HepG2 (cell line): Measurements from ENCODE around the gene OLFM1. TPM values are rescaled to one million over a fixed set of nuclear protein-coding genes. Genes with fewer than 3 reads are reported as not detected.

Experiments
- FOSL2 ChIP-seq: sonication (generic); formaldehyde crosslinking; IDR thresholded peaks from 2 replicates; pipeline ENCODE4 v1.4.0; 2020; ENCODE audit warnings: missing genetic modification reagents
- RORA ChIP-seq: sonication (generic); formaldehyde crosslinking; IDR thresholded peaks from 2 replicates; pipeline ENCODE4 v1.5.0; 2020; ENCODE audit warnings: mild to moderate bottlenecking, missing genetic modification reagents, moderate library complexity
- ZFP41 ChIP-seq: sonication (generic); formaldehyde crosslinking; IDR thresholded peaks from 2 replicates; pipeline ENCODE4 v1.4.0; 2020; ENCODE audit warnings: mild to moderate bottlenecking, missing genetic modification reagents, borderline replicate concordance
- ZFP90 ChIP-seq: sonication (generic); formaldehyde crosslinking; IDR thresholded peaks from 2 replicates; pipeline ENCODE4 v1.8.0; 2022; ENCODE audit warnings: missing genetic modification reagents, mild to moderate bottlenecking, inconsistent platforms, borderline replicate concordance
- ZNF12 ChIP-seq: sonication (generic); formaldehyde crosslinking; IDR thresholded peaks from 2 replicates; pipeline ENCODE4 v1.5.0; 2020; ENCODE audit warnings: missing genetic modification reagents
- ZNF264 ChIP-seq: sonication (generic); formaldehyde crosslinking; IDR thresholded peaks from 2 replicates; pipeline ENCODE4 v1.4.0; 2020; ENCODE audit warnings: missing genetic modification reagents
- ZNF879 ChIP-seq: sonication (generic); formaldehyde crosslinking; IDR thresholded peaks from 2 replicates; pipeline ENCODE4 v1.8.1; 2023; ENCODE audit warnings: missing genetic modification reagents
- polyA plus RNA-seq, 8 experiments: library from polyadenylated mRNA; depleted of rRNA in 3 of 8; stranded (reverse) in 7 of 8; unstranded in 1 of 8; fragments of >200 nt; fragmentation: Illumina TruSeq in 4 of 8; extraction: Trizol in 4 of 8; gene quantifications; 2 replicates each; pipeline versions ENCODE4 v1.2.1 to v1.2.3, GENCODE V29; 2011 to 2016; ENCODE audit warnings: low read depth in 4 of 8, missing spikeins in 1 of 8, mixed read lengths in 1 of 8; ENCODE audit not compliant: insufficient read depth in 1 of 8
- total RNA-seq, 5 experiments: library from RNA; depleted of rRNA; stranded (reverse); fragments of >200 nt; fragmentation: Illumina TruSeq; extraction: Trizol; gene quantifications; 2 replicates each; pipeline ENCODE4 v1.2.3, GENCODE V29; 2016; ENCODE audit warnings: low read depth in 1 of 5
- TF ChIP-seq, protein P1 (sequence below), 2 experiments: IDR thresholded peaks; 2 replicates each; pipeline ENCODE4 v1.6.1; 2011 to 2012; ENCODE audit warnings: low read length in 2 of 2, borderline replicate concordance in 1 of 2, low read depth in 1 of 2, mild to moderate bottlenecking in 1 of 2, moderate library complexity in 1 of 2
- TF ChIP-seq, protein P2 (sequence below): sonication (generic); formaldehyde crosslinking; IDR thresholded peaks from 2 replicates; pipeline ENCODE4 v1.9.0; 2021; ENCODE audit warnings: missing genetic modification reagents, mild to moderate bottlenecking, borderline replicate concordance

OLFM1 gene
- total and polyA plus RNA-seq, 2 of the 13 experiments (the other 11 are each of a cell fraction or from before 2014, with no cell fraction given), result not detected

DNA sequence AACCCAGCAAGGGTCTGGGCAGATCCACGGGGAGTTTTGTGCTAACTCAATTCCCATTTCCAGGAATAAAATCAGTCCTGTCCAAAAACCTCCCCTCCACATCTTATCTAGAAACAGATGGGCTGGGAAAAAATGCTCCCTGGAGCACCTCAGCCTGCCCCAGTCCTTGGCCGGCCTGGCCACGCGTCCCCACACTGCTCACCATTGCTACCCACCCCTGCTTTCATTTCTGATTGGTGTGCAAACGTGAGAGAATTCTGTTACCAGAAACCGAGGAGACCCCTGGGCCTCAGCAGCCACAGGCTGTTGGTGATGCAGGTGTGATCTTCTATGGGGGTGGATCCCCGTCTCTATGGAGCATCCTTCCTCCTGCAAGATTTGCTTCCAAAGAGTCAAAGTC lies 38.0 kb upstream of the OLFM1 start (continued):
- TF ChIP-seq ZNF879 (CRISPR knock-in tag), result no peak
- no peak for TF ChIP-seq ZNF264 (CRISPR knock-in tag)
- TF ChIP-seq ZNF12 (CRISPR knock-in tag), result no peak
- no peak for TF ChIP-seq ZFP41 (CRISPR knock-in tag)
- no peak for TF ChIP-seq ZFP90 (CRISPR knock-in tag)
- TF ChIP-seq FOSL2 (CRISPR knock-in tag), result no peak
- TF ChIP-seq RORA (CRISPR knock-in tag), result no peak
- TF ChIP-seq, protein P1, sequence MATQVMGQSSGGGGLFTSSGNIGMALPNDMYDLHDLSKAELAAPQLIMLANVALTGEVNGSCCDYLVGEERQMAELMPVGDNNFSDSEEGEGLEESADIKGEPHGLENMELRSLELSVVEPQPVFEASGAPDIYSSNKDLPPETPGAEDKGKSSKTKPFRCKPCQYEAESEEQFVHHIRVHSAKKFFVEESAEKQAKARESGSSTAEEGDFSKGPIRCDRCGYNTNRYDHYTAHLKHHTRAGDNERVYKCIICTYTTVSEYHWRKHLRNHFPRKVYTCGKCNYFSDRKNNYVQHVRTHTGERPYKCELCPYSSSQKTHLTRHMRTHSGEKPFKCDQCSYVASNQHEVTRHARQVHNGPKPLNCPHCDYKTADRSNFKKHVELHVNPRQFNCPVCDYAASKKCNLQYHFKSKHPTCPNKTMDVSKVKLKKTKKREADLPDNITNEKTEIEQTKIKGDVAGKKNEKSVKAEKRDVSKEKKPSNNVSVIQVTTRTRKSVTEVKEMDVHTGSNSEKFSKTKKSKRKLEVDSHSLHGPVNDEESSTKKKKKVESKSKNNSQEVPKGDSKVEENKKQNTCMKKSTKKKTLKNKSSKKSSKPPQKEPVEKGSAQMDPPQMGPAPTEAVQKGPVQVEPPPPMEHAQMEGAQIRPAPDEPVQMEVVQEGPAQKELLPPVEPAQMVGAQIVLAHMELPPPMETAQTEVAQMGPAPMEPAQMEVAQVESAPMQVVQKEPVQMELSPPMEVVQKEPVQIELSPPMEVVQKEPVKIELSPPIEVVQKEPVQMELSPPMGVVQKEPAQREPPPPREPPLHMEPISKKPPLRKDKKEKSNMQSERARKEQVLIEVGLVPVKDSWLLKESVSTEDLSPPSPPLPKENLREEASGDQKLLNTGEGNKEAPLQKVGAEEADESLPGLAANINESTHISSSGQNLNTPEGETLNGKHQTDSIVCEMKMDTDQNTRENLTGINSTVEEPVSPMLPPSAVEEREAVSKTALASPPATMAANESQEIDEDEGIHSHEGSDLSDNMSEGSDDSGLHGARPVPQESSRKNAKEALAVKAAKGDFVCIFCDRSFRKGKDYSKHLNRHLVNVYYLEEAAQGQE (IDR thresholded peaks at IDR 0.05; ENCODE audit: borderline replicate concordance in 1 of 2, low read depth in 1 of 2, low read length in 2 of 2), result no peak
- TF ChIP-seq, protein P2, sequence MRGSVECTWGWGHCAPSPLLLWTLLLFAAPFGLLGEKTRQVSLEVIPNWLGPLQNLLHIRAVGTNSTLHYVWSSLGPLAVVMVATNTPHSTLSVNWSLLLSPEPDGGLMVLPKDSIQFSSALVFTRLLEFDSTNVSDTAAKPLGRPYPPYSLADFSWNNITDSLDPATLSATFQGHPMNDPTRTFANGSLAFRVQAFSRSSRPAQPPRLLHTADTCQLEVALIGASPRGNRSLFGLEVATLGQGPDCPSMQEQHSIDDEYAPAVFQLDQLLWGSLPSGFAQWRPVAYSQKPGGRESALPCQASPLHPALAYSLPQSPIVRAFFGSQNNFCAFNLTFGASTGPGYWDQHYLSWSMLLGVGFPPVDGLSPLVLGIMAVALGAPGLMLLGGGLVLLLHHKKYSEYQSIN (CRISPR knock-in tag), result no peak
